Breast epithelium (tissue), 4 donors: ENCODE results near the gene DAPK1. TPM values are rescaled to one million over a fixed set of nuclear protein-coding genes. Genes with fewer than 3 reads are reported as not detected.

Experiments used
- DNase-seq, 2 donors: peaks; one replicate each; pipeline ENCODE4 v3.0.0-alpha.2; 2019; ENCODE audit warnings: low spot score in 2 of 2
- H3K27ac ChIP-seq, 2 donors: fragments of 200-600 bp; sonication (generic) in 1 of 2; one replicate each; pipeline ENCODE4 v1.5.1; 2016 to 2019; ENCODE audit warnings: mild to moderate bottlenecking in 1 of 2
- H3K27me3 ChIP-seq, 2 donors: fragments of 200-600 bp; sonication (generic) in 1 of 2; one replicate each; pipeline versions ENCODE4 v1.5.1 to v1.6.0; 2017 to 2019; ENCODE audit warnings: control low read depth in 1 of 2, mild to moderate bottlenecking in 1 of 2
- H3K36me3 ChIP-seq: fragments of 200-600 bp; one replicate; pipeline ENCODE4 v1.5.1; 2019
- H3K4me1 ChIP-seq, 2 donors: fragments of 200-600 bp; sonication (generic); one replicate each; pipeline ENCODE4 v1.5.1; 2016 to 2019; ENCODE audit warnings: control low read depth in 1 of 2
- H3K4me3 ChIP-seq, 3 donors: fragments of 200-600 bp; sonication (generic); 1 replicate in 2 of 3; 2 replicates in 1 of 3; pipeline ENCODE4 v1.5.1; 2016 to 2019; ENCODE audit warnings: mild to moderate bottlenecking in 3 of 3, moderate library complexity in 2 of 3
- H3K9me3 ChIP-seq, 2 donors: fragments of 200-600 bp; sonication (generic) in 1 of 2; one replicate each; pipeline ENCODE4 v1.5.1; 2016 to 2019; ENCODE audit warnings: control low read depth in 1 of 2
- POLR2A ChIP-seq: fragments of 450-650 bp; IDR thresholded peaks from one replicate; pipeline ENCODE4 v1.6.1; 2016; ENCODE audit warnings: antibody characterized with exemption, mild to moderate bottlenecking, moderate library complexity
- POLR2AphosphoS5 ChIP-seq, 3 donors: sonication (generic); formaldehyde crosslinking; IDR thresholded peaks; one replicate each; pipeline ENCODE4 v1.6.1; 2017; ENCODE audit warnings: antibody characterized with exemption in 3 of 3
- intact Hi-C: fragments of 100-400 bp; cut with DNase I; formaldehyde crosslinking; loops from one replicate; pipeline ENCODE4 v1.15.1; 2023; ENCODE audit warnings: low total_unique reads
- total RNA-seq, 3 donors: library from RNA; depleted of rRNA; stranded (reverse); fragments of >200 nt; gene quantifications; one replicate each; pipeline ENCODE4 v1.1.0, GENCODE V29; 2016
- TF ChIP-seq, protein P1 (sequence below), 3 donors: fragments of 450-650 bp; IDR thresholded peaks; one replicate each; pipeline ENCODE4 v1.5.1; 2016 to 2017; ENCODE audit warnings: antibody characterized with exemption in 3 of 3, mild to moderate bottlenecking in 3 of 3, moderate library complexity in 3 of 3

Gene DAPK1
- total RNA-seq, 3 donors from 2014 or later = 14.7 to 42.6 (median 34.5) TPM

DNA sequence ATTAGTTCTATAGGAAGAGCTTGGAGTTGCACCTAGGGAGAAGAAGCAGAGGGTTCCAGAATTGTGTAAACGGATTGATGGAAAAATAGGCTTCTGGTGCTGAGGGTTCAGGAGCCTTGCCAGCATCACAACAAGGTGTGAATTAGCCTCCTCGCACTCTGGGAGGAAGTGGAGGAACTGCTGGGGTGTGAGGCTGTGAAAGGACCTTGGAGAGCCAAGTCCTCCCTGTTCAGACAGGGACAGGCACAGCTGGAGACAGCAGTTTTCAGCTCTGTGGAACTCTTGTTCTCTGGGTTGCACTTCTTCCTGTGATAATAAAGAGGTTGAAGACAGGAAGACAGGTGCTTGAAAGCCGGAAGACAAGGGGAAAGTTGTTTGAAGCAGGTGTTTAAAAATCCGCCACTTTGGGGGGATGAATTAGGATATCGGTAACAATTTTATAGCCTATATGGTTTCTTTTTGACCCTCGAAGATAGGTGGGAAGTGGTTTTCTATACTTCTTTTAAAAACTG lies 22.6 kb downstream of the DAPK1 start:
- H3K4me3 ChIP-seq = no peak overlapping the region
- no peak overlapping the region for H3K27ac ChIP-seq
- no peak for DNase-seq
- intact Hi-C loops = no loop called here
- H3K9me3 ChIP-seq = no peaks in the 10 kb centered on the region
- TF ChIP-seq POLR2AphosphoS5 (IDR thresholded peaks at IDR 0.05) (no peak), POLR2A (no peak)
- TF ChIP-seq, protein P1, sequence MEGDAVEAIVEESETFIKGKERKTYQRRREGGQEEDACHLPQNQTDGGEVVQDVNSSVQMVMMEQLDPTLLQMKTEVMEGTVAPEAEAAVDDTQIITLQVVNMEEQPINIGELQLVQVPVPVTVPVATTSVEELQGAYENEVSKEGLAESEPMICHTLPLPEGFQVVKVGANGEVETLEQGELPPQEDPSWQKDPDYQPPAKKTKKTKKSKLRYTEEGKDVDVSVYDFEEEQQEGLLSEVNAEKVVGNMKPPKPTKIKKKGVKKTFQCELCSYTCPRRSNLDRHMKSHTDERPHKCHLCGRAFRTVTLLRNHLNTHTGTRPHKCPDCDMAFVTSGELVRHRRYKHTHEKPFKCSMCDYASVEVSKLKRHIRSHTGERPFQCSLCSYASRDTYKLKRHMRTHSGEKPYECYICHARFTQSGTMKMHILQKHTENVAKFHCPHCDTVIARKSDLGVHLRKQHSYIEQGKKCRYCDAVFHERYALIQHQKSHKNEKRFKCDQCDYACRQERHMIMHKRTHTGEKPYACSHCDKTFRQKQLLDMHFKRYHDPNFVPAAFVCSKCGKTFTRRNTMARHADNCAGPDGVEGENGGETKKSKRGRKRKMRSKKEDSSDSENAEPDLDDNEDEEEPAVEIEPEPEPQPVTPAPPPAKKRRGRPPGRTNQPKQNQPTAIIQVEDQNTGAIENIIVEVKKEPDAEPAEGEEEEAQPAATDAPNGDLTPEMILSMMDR (IDR thresholded peaks at IDR 0.05) = no peak
- no peaks in the 10 kb centered on the region for H3K4me1 ChIP-seq
- H3K27me3 ChIP-seq = no peaks in the 10 kb centered on the region
- no peaks in the 10 kb centered on the region for H3K36me3 ChIP-seq

DNA sequence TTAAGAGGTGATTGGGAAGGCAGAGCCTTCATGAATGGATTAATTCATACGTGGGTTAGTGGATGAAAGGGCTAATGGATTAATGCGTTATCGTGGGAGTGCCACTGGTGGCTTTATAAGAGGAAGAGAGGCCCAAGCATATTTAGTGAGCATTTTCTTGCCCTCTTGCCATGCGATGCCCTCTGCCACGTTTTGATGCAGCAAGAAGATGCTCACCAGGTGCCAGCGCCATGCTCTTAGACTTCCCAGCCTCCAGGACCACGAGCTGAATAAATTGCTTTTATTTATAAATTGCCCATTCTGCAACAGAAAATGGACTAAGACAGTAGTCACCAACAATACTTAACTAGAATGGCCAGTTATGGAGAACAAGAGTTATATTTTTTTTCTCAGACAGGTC lies 24.2 kb downstream of the DAPK1 start:
- Histone ChIP-seq H3K27me3 (no peaks in the 10 kb centered on the region), H3K4me1 (no peaks in the 10 kb centered on the region), H3K36me3 (no peaks in the 10 kb centered on the region), H3K9me3 (no peaks in the 10 kb centered on the region), H3K4me3 (no peak overlapping the region), H3K27ac (no peak overlapping the region)
- intact Hi-C loops = no loop called here
- no peak for DNase-seq
- TF ChIP-seq, protein P1 (IDR thresholded peaks at IDR 0.05) = no peak
- TF ChIP-seq POLR2A (no peak), POLR2AphosphoS5 (IDR thresholded peaks at IDR 0.05) (no peak)

DNA sequence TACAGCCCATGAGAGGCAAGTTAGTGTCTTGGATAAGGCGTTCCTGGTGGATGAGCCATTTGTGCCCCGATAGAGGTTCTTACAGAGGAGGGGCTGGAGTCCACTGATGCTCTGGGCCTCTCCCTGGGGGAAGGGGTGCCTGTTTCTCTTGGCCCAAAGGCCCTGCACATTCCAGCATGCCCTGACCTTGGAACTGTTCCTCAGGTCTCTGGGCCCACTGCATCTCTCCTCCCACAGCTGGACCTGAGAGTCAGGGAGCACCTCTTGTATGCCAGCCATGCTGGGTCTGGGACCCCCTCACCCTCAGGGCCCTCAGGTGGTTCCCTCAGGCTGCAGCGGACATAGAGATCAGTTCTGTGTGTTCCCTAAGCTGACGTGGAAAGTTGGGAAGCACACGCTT lies 26.4 kb downstream of the DAPK1 start:
- no peak for DNase-seq
- H3K4me3 ChIP-seq = no peak overlapping the region
- no peaks in the 10 kb centered on the region for H3K27me3 ChIP-seq
- no peaks in the 10 kb centered on the region for H3K4me1 ChIP-seq
- H3K36me3 ChIP-seq = no peaks in the 10 kb centered on the region
- intact Hi-C loops = no loop called here
- no peaks in the 10 kb centered on the region for H3K9me3 ChIP-seq
- no peak overlapping the region for H3K27ac ChIP-seq
- TF ChIP-seq, protein P1 (IDR thresholded peaks at IDR 0.05) = no peak
- TF ChIP-seq POLR2AphosphoS5 (IDR thresholded peaks at IDR 0.05) (no peak), POLR2A (no peak)

DNA sequence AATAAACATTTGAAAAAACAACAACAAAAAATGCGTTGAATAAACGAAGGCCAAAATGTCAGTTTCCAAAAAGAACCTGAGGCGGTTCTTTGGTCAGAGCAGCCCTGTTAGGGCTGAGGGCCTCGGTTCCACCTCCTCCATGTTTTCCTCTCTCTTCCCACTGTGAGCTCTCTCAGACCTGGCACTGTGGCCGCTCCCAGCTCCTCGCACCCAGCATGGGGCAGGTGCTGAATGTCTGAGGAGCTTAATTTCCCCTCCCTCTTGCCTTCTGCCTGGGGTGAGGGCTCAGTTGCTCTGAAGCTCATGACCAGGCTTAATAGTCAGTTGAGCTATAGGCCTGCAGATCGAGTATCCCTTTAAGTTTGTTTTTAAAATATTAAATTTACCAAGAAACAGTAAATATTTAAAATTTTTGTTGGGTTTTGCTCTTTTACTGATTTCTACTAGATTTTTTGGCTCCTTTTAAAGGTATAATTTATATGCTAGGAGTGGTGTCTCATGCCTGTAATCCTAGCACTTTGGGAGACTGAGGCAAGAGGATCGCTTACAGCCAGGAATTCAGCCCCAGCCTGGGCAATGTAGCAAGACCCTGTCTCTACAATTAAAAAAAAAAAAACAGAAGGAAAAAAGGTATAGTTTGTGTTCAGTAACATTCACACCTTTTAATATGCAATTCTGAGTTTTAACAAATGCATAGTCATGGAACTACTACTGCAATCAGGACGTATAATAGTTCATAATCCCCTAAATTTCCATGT lies 28.1 kb downstream of the DAPK1 start:
- H3K36me3 ChIP-seq = no peaks in the 10 kb centered on the region
- no peaks in the 10 kb centered on the region for H3K9me3 ChIP-seq
- H3K4me3 ChIP-seq = no peak overlapping the region
- no peak for TF ChIP-seq POLR2AphosphoS5 (IDR thresholded peaks at IDR 0.05)
- no peaks in the 10 kb centered on the region for H3K27me3 ChIP-seq
- intact Hi-C loops = no loop called here
- no peak overlapping the region for H3K27ac ChIP-seq
- DNase-seq = no peak
- no peaks in the 10 kb centered on the region for H3K4me1 ChIP-seq

DNA sequence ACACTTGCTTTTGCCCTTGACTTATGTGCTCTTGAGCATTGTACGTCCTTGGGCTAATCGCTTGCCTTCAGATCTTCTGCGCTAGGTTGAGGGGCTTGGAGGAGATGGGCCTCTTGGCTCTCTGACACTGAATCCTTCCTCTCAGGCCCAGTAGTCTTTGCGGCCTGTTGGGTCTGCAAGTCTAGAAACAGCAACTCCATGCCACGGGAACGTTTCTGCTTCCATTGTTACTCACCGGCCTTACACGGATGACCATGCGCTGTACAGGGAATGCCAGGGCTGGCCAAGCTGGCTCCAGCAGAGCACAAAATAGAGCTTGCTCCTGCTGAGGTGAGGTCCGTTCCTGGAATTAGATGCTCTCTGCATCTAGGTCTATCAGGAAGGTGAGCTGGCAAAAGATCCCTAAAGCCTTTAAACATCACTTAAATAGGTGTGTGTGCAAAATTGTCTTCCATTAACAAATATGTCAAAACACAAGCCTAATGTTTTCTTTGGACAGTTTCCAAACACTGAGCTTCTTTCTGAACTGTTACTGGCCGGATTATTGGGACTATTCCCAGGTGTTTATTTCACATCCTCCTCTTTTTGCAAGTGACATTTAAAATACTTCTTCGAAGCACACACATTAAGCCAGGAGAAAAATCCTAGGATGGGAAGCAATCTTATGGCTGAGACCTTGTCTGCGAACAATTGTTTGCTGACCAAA lies 29.7 kb downstream of the DAPK1 start:
- Histone ChIP-seq H3K4me3 (no peak overlapping the region), H3K27me3 (no peaks in the 10 kb centered on the region), H3K4me1 (no peaks in the 10 kb centered on the region), H3K36me3 (no peaks in the 10 kb centered on the region), H3K9me3 (no peaks in the 10 kb centered on the region), H3K27ac (no peak overlapping the region)
- intact Hi-C loops = no loop called here
- TF ChIP-seq, protein P1 (IDR thresholded peaks at IDR 0.05) = no peak
- TF ChIP-seq POLR2A (no peak), POLR2AphosphoS5 (IDR thresholded peaks at IDR 0.05) (no peak)
- no peak for DNase-seq
